GM19397 (cell line): ENCODE measurements around the gene TLK2.
"Not testable (repeated sequence)": the region's sequence is repeated elsewhere in the genome, so short reads cannot be mapped to it uniquely, and the experiment has no call there.

ENCODE experiments used
- ATAC-seq: cut with Tn5 transposase; IDR thresholded peaks from one replicate; pipeline ENCODE4 v1.9.1; 2021; ENCODE audit warnings: mild to moderate bottlenecking, moderate library complexity; ENCODE audit not compliant: unreplicated experiment

The TLK2 gene

GRCh38 chr17:62482553-62482952, 3.9 kb downstream of the TLK2 start:
- ATAC-seq, result not testable (repeated sequence)

- not testable (repeated sequence) for ATAC-seq
Observed at GRCh38 chr17:62490990-62491389, 12.4 kb downstream of the TLK2 start.

GRCh38 chr17:62493049-62493655, 14.5 kb downstream of the TLK2 start:
- not testable (repeated sequence) for ATAC-seq

- not testable (repeated sequence) for ATAC-seq
Observed at GRCh38 chr17:62494073-62494472, 15.4 kb downstream of the TLK2 start.

GRCh38 chr17:62496344-62496743, 17.7 kb downstream of the TLK2 start:
- not testable (repeated sequence) for ATAC-seq

- not testable (repeated sequence) for ATAC-seq
Observed at GRCh38 chr17:62498796-62499195, 20.2 kb downstream of the TLK2 start.

GRCh38 chr17:62500463-62500862, 21.8 kb downstream of the TLK2 start:
- ATAC-seq, result not testable (repeated sequence)

GRCh38 chr17:62504857-62505256, 26.2 kb downstream of the TLK2 start:
- not testable (repeated sequence) for ATAC-seq

- peak; percentile 51 for ATAC-seq
Observed at GRCh38 chr17:62507191-62507836, 28.7 kb downstream of the TLK2 start.

- not testable (repeated sequence) for ATAC-seq
Observed at GRCh38 chr17:62510247-62510819, 31.7 kb downstream of the TLK2 start.

- not testable (repeated sequence) for ATAC-seq
Observed at GRCh38 chr17:62511014-62511413, 32.4 kb downstream of the TLK2 start.

GRCh38 chr17:62516376-62516775, 37.8 kb downstream of the TLK2 start:
- ATAC-seq, result not testable (repeated sequence)

- ATAC-seq, result not testable (repeated sequence)
Observed at GRCh38 chr17:62521295-62521694, 42.7 kb downstream of the TLK2 start.

GRCh38 chr17:62524077-62524476, 45.5 kb downstream of the TLK2 start:
- ATAC-seq, result not testable (repeated sequence)

- ATAC-seq, result not testable (repeated sequence)
Observed at GRCh38 chr17:62525317-62525716, 46.7 kb downstream of the TLK2 start.

- ATAC-seq, result not testable (repeated sequence)
Observed at GRCh38 chr17:62530936-62531335, 52.3 kb downstream of the TLK2 start.

- ATAC-seq, result not testable (repeated sequence)
Observed at GRCh38 chr17:62536557-62536956, 57.9 kb downstream of the TLK2 start.

- ATAC-seq, result not testable (repeated sequence)
Observed at GRCh38 chr17:62541073-62541472, 62.4 kb downstream of the TLK2 start.

- ATAC-seq, result not testable (repeated sequence)
Observed at GRCh38 chr17:62543278-62543775, 64.7 kb downstream of the TLK2 start.

- not testable (repeated sequence) for ATAC-seq
Observed at GRCh38 chr17:62546066-62546465, 67.4 kb downstream of the TLK2 start.

GRCh38 chr17:62552851-62553659, 74.4 kb downstream of the TLK2 start:
- ATAC-seq, result peak; percentile 67
